DMS79 treated with DMSO at 0.1 percent for 48 hours (cell line): ENCODE measurements around the gene CLDN9.

Source experiments
- DNase-seq: peaks from one replicate; lab custom pipeline; 2025; lab: John Stamatoyannopoulos, UW

CLDN9 gene, protein sequence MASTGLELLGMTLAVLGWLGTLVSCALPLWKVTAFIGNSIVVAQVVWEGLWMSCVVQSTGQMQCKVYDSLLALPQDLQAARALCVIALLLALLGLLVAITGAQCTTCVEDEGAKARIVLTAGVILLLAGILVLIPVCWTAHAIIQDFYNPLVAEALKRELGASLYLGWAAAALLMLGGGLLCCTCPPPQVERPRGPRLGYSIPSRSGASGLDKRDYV

DNA sequence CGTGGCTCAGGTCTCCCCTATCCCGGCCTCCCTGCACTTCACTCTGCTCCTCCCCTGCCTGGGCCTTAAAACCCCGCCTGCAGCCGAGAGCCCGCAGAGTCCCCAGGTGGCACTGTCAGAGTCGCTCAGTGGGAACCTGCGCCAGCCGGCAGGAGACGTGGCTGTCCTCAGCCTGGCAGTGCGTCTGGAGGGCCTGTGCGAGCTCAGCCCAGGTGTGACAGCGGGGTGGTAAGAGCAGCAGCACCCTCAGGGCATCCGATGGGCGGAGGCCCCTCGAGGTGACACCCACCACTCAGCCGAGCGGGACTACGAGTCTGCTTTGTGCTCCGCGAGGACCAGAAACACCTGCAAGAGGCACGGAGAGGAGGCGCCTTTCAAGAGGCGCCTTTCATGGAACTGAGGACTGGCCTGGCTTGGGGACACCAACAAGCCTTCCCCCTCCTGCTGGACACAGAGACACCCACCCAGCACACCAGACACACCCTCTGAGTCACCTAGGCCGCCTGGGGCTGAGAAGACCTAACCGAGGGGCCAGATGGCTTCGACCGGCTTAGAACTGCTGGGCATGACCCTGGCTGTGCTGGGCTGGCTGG lies at the start of gene CLDN9:
TSS of gene CLDN9 (plus strand) at position 96 of the 593 bp plus-strand sequence. CDS start at position 536, 440 bp downstream.
- peak; percentile 70 for DNase-seq

- DNase-seq: no peak
Measured at GRCh38 chr16:2963074-2963722, 49.5 kb upstream of the CLDN9 start.

DNA sequence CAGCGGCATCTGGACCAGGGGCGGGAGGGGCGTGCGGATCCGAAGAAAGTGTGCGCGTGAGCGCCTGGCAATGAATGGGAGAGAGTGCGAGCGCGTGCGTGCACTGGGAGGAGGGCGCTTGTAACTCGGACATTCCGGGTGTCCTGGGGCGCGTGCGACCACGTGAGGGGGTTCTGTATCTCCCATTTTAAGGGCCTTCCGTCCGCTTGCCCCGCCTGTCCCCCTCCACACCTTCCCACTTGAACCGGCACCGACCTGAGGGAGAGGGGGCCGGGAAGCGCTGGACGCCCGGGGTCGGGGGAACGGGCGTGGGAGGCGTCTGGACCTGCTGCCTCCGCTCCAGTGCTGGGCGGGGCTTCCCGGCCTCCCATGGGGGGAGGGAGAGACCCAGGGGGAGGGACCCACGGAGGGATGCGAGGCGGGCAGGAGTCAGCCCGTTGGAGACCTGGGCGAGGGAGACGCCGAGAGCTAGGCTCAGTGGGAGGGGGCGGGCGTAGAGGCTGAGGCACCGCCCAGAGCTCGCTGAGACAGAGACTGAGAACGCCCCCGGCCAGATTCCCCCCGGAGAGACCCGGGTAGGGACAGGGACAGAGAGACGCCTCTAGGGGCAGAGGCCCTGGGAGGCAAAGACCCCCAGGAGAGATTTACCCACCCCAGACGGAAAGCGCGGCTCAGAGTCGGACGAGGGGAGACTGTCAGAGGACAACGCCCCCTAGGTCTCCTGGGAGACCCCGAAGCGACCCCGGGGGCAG lies 48.8 kb upstream of the CLDN9 start, which contains the start of gene KREMEN2:
TSS of gene KREMEN2 (plus strand) at position 553 of the 752 bp plus-strand sequence. CDS start 246 bp downstream, outside the sequence.
- no peak for DNase-seq

GRCh38 chr16:2964475-2965336 lies 48.0 kb upstream of the CLDN9 start:
- peak; percentile 36 for DNase-seq

- no peak for DNase-seq
Measured at GRCh38 chr16:2966043-2966807, 46.5 kb upstream of the CLDN9 start.

DNA sequence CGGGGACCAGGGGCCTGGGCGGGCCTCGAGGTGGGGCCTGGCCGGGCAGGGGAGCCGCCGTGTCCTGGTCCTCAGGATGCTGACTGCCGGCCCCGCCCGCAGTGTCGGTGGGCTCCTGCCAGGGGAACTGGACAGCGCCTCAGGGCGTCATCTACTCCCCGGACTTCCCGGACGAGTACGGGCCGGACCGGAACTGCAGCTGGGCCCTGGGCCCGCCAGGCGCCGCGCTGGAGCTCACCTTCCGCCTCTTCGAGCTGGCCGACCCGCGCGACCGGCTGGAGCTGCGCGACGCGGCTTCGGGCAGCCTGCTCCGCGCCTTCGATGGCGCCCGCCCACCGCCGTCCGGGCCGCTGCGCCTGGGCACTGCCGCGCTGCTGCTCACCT lies 45.9 kb upstream of the CLDN9 start:
- no peak for DNase-seq

GRCh38 chr16:2967211-2967631 lies 45.5 kb upstream of the CLDN9 start:
- no peak for DNase-seq

GRCh38 chr16:2967721-2968161 lies 45.0 kb upstream of the CLDN9 start:
- no peak for DNase-seq

DNA sequence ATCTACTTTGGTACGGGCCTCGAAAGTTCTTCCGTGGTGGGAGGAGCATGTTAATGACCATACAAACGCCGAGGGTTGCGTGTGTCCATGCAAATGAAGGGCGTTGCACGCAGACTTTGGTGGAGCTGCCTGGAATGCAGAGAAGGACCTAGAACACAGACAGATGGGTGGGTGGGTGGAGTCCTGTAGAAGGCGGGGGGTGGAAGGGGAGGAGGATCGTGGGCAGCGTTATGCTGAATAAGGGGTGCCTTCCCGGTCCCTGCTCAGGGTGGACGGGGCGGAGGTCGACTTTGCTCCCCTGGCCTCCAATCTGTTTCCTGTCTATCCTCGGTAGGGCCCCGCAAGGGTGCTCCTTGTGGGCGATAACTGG lies 44.4 kb upstream of the CLDN9 start:
- DNase-seq: no peak

DNA sequence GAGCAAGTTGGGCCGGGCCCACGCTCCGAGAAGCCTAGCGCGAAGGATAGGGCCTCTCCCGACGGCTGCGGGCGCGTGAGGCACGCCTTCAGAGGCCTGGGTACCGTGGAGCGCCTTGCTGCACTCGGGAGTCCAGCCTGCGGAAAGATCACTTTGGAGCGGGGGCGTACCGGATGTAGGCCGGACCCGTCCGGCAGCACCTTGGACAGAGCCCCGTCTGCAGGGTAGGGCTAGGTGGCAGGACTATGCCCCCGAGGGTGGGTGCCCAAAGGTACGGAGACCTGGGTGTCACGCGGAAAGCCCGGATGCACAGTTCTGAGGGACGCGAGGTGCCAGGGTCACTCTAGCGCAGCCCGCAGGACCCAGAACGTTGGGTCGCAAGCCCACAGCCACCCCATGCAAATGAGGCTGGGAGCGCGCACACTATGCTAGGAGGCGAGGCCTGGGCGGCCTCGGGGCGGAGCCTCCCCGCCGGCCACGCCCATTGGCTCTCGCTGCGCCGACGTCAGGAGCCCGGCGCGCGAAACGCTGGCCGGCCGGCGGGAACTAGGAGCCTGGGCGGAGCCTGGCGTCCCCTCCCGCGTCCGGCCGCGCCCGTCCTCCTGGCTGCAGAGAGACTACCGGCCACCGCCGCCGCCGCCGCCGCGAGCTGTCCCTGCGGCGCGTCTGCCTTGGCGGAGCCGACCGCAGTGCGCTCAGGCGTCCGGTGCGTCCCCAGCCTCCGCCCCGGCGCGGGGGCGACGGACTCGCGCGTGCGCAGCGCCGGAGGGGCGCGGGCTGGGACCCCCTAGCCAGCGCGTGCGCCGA lies 43.8 kb upstream of the CLDN9 start, which contains the start of gene PAQR4:
TSS of gene PAQR4 (plus strand) at position 611 of the 807 bp plus-strand sequence. CDS start 327 bp downstream, outside the sequence.
- DNase-seq: peak; percentile 82

DNA sequence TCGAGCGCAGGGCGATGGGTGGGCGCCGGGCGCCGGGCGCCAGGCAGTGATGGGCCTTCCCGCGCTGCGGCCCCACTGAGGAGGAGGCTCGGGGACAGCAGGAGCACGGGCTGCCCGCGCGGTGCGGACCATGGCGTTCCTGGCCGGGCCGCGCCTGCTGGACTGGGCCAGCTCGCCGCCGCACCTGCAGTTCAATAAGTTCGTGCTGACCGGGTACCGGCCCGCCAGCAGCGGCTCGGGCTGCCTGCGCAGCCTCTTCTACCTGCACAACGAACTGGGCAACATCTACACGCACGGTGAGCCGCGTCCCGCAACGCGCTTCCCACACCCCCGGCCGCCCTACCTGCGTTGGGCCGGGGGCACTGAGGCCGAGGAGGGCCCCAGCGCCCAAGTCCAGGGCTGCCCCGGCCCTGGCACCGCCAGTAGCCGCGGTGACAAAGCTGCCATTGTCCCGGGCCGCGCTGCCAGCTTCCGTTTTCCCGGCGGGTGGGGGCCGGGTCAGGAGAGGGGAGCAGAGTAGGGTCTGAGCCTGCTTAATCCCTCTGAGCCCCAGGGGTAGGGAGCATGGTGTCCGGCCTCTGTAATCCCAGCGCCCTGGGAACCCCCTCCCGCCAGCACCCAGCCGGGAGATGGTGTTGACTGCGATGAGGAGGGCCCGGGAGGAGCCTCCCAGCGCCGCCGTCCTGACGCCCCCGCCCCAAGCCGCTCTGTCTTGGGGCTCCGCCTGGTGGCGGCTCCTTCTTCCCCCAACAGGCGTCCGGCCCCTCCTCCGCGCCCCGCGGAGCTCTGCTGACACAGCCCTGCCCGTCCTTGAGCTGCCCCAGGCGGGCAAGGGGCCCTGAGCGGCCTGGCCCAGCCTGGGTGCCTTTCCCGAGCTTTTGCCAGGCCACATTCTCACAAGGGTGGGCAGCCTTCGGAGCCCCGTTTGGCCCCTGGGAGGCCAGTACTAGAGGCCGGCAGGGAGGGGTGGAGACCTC lies 42.9 kb upstream of the CLDN9 start:
- peak; percentile 20 for DNase-seq

GRCh38 chr16:2970563-2970962 lies 42.2 kb upstream of the CLDN9 start:
- DNase-seq: no peak

DNA sequence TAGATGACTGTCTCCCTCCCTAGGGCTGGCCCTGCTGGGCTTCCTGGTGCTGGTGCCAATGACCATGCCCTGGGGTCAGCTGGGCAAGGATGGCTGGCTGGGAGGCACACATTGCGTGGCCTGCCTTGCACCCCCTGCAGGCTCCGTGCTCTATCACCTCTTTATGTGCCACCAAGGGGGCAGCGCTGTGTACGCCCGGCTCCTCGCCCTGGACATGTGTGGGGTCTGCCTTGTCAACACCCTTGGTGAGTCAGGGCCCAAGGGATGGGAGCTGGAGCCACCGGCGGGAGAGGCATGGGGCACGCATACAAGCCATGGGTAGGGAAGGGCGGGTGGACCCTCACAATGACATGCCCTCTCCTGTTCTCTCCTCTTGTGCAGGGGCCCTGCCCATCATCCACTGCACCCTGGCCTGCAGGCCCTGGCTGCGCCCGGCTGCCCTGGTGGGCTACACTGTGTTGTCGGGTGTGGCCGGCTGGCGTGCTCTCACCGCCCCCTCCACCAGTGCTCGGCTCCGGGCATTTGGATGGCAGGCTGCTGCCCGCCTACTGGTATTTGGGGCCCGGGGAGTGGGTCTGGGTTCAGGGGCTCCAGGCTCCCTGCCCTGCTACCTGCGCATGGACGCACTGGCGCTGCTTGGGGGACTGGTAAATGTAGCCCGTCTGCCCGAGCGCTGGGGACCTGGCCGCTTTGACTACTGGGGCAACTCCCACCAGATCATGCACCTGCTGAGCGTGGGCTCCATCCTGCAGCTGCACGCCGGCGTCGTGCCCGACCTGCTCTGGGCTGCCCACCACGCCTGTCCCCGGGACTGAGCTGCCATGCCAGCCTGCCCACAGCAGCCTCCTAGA lies 41.4 kb upstream of the CLDN9 start:
- DNase-seq: no peak

DNA sequence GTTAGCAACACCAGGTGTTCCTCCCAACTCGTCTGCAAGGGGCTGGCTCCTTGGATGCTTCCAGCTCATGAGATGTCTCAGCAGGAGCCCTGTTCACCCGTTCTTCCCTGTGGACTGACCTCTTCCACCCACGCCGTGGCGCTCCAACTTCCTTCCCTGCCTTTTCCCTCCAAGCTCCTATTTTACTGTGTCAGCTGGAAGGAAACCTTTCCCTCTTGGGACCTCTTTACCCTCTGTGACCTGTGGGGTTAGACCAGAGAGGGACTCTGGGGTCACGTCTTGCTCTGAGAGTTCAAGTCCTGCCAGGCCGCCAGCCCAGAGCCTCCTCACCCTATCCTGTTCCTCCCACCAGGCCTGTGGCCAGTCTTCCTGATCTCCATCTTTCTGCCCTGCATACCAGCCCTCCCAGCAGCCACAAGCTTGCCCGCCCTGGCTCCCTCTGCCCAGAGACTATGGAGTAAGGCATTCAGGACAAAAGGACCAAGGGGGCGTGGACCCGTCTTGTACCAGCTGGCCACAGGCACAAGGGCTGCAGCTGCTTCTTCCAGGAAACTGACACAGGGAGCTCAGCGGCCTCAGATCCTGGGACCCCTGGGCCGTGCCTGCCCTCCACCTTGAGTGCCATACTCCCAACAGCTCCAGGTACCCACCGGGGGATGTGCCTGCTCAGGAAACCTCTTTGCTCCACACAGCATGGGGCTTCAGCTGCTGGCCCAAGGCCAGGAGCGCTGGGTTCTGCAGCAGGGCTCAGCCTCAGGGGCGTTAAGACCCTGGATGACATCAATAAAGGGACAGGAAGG lies 40.5 kb upstream of the CLDN9 start:
- DNase-seq: no peak

DNA sequence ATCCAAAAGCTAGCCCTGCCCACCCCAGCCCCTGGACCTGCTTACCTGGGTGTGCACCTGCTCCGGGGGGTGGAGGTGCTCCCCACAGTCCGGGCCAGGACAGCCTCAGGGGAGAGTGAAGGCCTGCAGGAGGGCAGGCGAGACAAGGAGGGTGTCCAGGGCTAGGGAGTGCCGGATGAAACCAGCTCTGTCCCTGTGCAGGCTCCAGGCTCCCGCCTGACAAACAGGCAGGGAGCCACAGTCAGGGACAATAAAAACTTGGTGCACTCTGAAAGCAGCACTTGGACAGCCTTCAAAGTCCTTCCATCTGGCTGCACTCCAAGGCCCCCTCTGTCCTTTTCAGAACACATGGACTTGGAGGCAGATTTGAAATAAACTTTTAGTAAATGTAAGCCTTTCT lies 39.6 kb upstream of the CLDN9 start:
- DNase-seq: peak; percentile 60

DNA sequence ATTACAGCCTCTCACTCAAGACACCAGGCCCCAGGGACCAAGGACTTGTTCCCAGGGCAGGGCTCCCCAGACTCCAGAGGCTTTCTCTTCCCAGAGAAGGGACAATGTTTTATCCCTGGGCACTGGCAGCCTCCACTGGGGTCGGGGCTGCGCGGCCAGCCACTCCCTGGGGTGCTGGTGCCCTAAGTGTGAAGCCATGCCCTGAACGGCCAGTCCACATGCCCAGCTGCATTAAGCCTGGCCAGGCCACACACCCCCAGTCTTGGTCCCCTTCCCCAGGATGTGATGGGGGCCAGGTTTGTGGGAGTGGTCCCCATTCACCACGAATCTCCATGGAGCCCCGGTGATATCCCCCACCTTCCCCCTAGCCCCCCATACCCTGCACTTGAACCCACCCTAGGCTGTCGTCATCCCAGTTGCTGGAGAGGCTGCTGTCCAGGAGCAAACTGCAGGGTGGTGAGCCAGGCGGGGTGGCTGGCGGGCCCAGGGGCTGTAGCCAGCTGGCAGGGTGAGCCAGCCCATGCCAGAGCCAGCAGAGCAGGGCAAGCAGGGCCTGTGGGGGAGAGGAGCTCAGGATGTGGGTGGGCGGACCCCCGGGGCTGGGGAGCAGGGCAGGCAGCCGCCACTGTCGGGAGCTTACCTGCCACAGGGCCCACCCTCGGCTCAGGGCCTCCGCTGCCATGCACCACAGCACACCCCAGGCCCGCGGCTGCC lies 39.0 kb upstream of the CLDN9 start:
- DNase-seq: no peak
